GM12892 (cell line): ENCODE data around the gene PM20D1.

ENCODE experiments used
- POLR2A ChIP-seq: IDR thresholded peaks from 2 replicates; pipeline ENCODE4 v1.6.1; 2011; ENCODE audit warnings: low read depth, low read length, control low read depth
- POLR2AphosphoS5 ChIP-seq: IDR thresholded peaks from 2 replicates; pipeline ENCODE4 v1.6.1; 2011; ENCODE audit warnings: low read depth, low read length, control low read depth
- TAF1 ChIP-seq: IDR thresholded peaks from 2 replicates; pipeline ENCODE4 v1.6.1; 2011; ENCODE audit warnings: low read depth, mild to moderate bottlenecking, control low read depth, low read length, borderline replicate concordance

GRCh38 chr1:205870236-205870635, 20.3 kb upstream of the PM20D1 start:
- TF ChIP-seq POLR2A (no peak), TAF1 (no peak), POLR2AphosphoS5 (no peak)
